ENCODE results near the gene CLEC10A. TPM values are rescaled to one million over a fixed set of nuclear protein-coding genes. Genes with fewer than 3 reads are reported as not detected.
A peak's percentile ranks its signal among the peaks of the same experiment; 100 is the strongest.
"Not testable (repeated sequence)": the region's sequence is repeated elsewhere in the genome, so short reads cannot be mapped to it uniquely, and the experiment has no call there.

The CLEC10A gene
- total RNA-seq, result not detected

GRCh38 chr17:7079581-7080455 lies at the start of gene CLEC10A:
Gene CLEC10A, minus strand, starts transcription at chr17:7080251. Its CDS starts 1,439 bp downstream, at chr17:7078812.
- DNase-seq, result no peak
- Mint-ChIP-seq H3K27ac (no peak within 1 kb of the TSS), H3K4me1 (peaks cover 34% of the 10 kb centered on the region), H3K27me3 (peaks cover 16% of the 10 kb centered on the region), H3K9me3 (no peaks in the 10 kb centered on the region), H3K4me3 (no peak within 1 kb of the TSS), H3K36me3 (ENCODE audit: low read depth) (peaks cover 2% of the 10 kb centered on the region)
- ChIA-PET POLR2A (no interaction called here), CTCF (no interaction called here)

GRCh38 chr17:7129311-7129710 lies 49.3 kb upstream of the CLEC10A start:
- POLR2A ChIA-PET, result interaction anchor here (0.6 kb wide), 1 partner anchor 19 kb away, joined by 3 read pairs; no protein-coding TSS in a partner anchor
- Mint-ChIP-seq H3K9me3 (no peaks in the 10 kb centered on the region), H3K36me3 (ENCODE audit: low read depth) (no peaks in the 10 kb centered on the region), H3K4me1 (peaks cover 19% of the 10 kb centered on the region), H3K27me3 (peaks cover 2% of the 10 kb centered on the region), H3K4me3 (no peak overlapping the region), H3K27ac (no peak overlapping the region)
- CTCF ChIA-PET, result interaction anchor here (0.6 to 1.9 kb wide), 3 partner anchors 17 to 415 kb away, joined by 3 to 9 read pairs (median 3); no protein-coding TSS in a partner anchor
- no peak for DNase-seq

- H3K27me3 Mint-ChIP-seq, result peaks cover 2% of the 10 kb centered on the region
- H3K27ac Mint-ChIP-seq, result no peak overlapping the region
- H3K4me1 Mint-ChIP-seq, result peaks cover 15% of the 10 kb centered on the region
- POLR2A ChIA-PET, result no interaction called here
- no peak overlapping the region for H3K4me3 Mint-ChIP-seq
- CTCF ChIA-PET, result no interaction called here
- DNase-seq, result no peak
- no peaks in the 10 kb centered on the region for H3K9me3 Mint-ChIP-seq
- H3K36me3 Mint-ChIP-seq (ENCODE audit: low read depth), result no peaks in the 10 kb centered on the region
Observed at GRCh38 chr17:7128160-7128559, 48.1 kb upstream of the CLEC10A start.

GRCh38 chr17:7127501-7127900 lies 47.5 kb upstream of the CLEC10A start:
- H3K36me3 Mint-ChIP-seq (ENCODE audit: low read depth); H3K4me3 Mint-ChIP-seq; H3K27ac Mint-ChIP-seq; DNase-seq; POLR2A ChIA-PET; H3K27me3 Mint-ChIP-seq; H3K9me3 Mint-ChIP-seq: not testable (repeated sequence)
- peaks cover 11% of the 10 kb centered on the region for H3K4me1 Mint-ChIP-seq
- CTCF ChIA-PET, result interaction anchor here (0.8 kb wide), 1 partner anchor 9 kb away, joined by 4 read pairs; no protein-coding TSS in a partner anchor

GRCh38 chr17:7126386-7126785 lies 46.3 kb upstream of the CLEC10A start:
- POLR2A ChIA-PET; DNase-seq; H3K9me3 Mint-ChIP-seq; H3K27ac Mint-ChIP-seq; H3K27me3 Mint-ChIP-seq; H3K4me3 Mint-ChIP-seq; H3K4me1 Mint-ChIP-seq; H3K36me3 Mint-ChIP-seq (ENCODE audit: low read depth): not testable (repeated sequence)
- CTCF ChIA-PET, result interaction anchor here (0.7 kb wide), 1 partner anchor 758 kb away, joined by 3 read pairs; no protein-coding TSS in a partner anchor

GRCh38 chr17:7124923-7125322 lies 44.9 kb upstream of the CLEC10A start:
- Mint-ChIP-seq H3K4me1 (peaks cover 5% of the 10 kb centered on the region), H3K27me3 (peaks cover 5% of the 10 kb centered on the region), H3K36me3 (ENCODE audit: low read depth) (no peaks in the 10 kb centered on the region), H3K9me3 (no peaks in the 10 kb centered on the region), H3K4me3 (no peak overlapping the region), H3K27ac (no peak overlapping the region)
- ChIA-PET CTCF (interaction anchor here (0.7 to 1.4 kb wide), 3 partner anchors 10 to 66 kb away, joined by 3 read pairs; partner anchors contain the start of gene ASGR2), POLR2A (no interaction called here)
- no peak for DNase-seq

GRCh38 chr17:7123844-7124243 lies 43.8 kb upstream of the CLEC10A start:
- DNase-seq, result no peak
- Mint-ChIP-seq H3K27me3 (peaks cover 10% of the 10 kb centered on the region), H3K4me3 (no peak overlapping the region), H3K4me1 (peaks cover 5% of the 10 kb centered on the region), H3K27ac (no peak overlapping the region), H3K9me3 (no peaks in the 10 kb centered on the region), H3K36me3 (ENCODE audit: low read depth) (no peaks in the 10 kb centered on the region)
- ChIA-PET CTCF (no interaction called here), POLR2A (no interaction called here)

GRCh38 chr17:7122381-7122780 lies 42.3 kb upstream of the CLEC10A start:
- Mint-ChIP-seq H3K4me1 (peaks cover 5% of the 10 kb centered on the region), H3K27ac (no peak overlapping the region), H3K36me3 (ENCODE audit: low read depth) (no peaks in the 10 kb centered on the region), H3K9me3 (no peaks in the 10 kb centered on the region), H3K27me3 (peaks cover 10% of the 10 kb centered on the region), H3K4me3 (no peak overlapping the region)
- no peak for DNase-seq
- CTCF ChIA-PET, result interaction anchor here (0.7 to 1.0 kb wide), 2 partner anchors 10 to 55 kb away, joined by 3 read pairs; no protein-coding TSS in a partner anchor
- POLR2A ChIA-PET, result no interaction called here

- POLR2A ChIA-PET; H3K4me1 Mint-ChIP-seq; H3K27ac Mint-ChIP-seq; CTCF ChIA-PET; H3K9me3 Mint-ChIP-seq; H3K36me3 Mint-ChIP-seq (ENCODE audit: low read depth); H3K4me3 Mint-ChIP-seq; DNase-seq: not testable (repeated sequence)
- H3K27me3 Mint-ChIP-seq, result peaks cover 10% of the 10 kb centered on the region
Observed at GRCh38 chr17:7120635-7121034, 40.6 kb upstream of the CLEC10A start.

- no peak for DNase-seq
- H3K27ac Mint-ChIP-seq, result no peak overlapping the region
- H3K27me3 Mint-ChIP-seq, result peaks cover 10% of the 10 kb centered on the region
- no peaks in the 10 kb centered on the region for H3K9me3 Mint-ChIP-seq
- peaks cover 5% of the 10 kb centered on the region for H3K4me1 Mint-ChIP-seq
- H3K4me3 Mint-ChIP-seq, result no peak overlapping the region
- ChIA-PET POLR2A (no interaction called here), CTCF (no interaction called here)
- H3K36me3 Mint-ChIP-seq (ENCODE audit: low read depth), result no peaks in the 10 kb centered on the region
Observed at GRCh38 chr17:7120123-7120522, 40.1 kb upstream of the CLEC10A start.

- ChIA-PET POLR2A (no interaction called here), CTCF (no interaction called here)
- H3K4me1 Mint-ChIP-seq, result peaks cover 5% of the 10 kb centered on the region
- DNase-seq, result no peak
- H3K36me3 Mint-ChIP-seq (ENCODE audit: low read depth), result no peaks in the 10 kb centered on the region
- H3K27ac Mint-ChIP-seq, result peak overlapping the region; percentile 36
- H3K9me3 Mint-ChIP-seq, result no peaks in the 10 kb centered on the region
- H3K27me3 Mint-ChIP-seq, result peaks cover 10% of the 10 kb centered on the region
- no peak overlapping the region for H3K4me3 Mint-ChIP-seq
Observed at GRCh38 chr17:7119314-7119713, 39.3 kb upstream of the CLEC10A start.

GRCh38 chr17:7114875-7115614 lies 35.0 kb upstream of the CLEC10A start:
- ChIA-PET CTCF (interaction anchor here (0.5 to 1.5 kb wide), 4 partner anchors 10 to 159 kb away, joined by 3 to 5 read pairs (median 4); no protein-coding TSS in a partner anchor), POLR2A (no interaction called here)
- Mint-ChIP-seq H3K27ac (no peak overlapping the region), H3K9me3 (no peaks in the 10 kb centered on the region), H3K4me1 (no peaks in the 10 kb centered on the region), H3K27me3 (peaks cover 7% of the 10 kb centered on the region), H3K36me3 (ENCODE audit: low read depth) (no peaks in the 10 kb centered on the region), H3K4me3 (no peak overlapping the region)
- no peak for DNase-seq

GRCh38 chr17:7114241-7114874 lies 34.3 kb upstream of the CLEC10A start, which contains the start of gene ASGR2:
Gene ASGR2, minus strand, starts transcription at chr17:7114822. Its CDS starts 582 bp downstream, at chr17:7114240.
- Mint-ChIP-seq H3K36me3 (ENCODE audit: low read depth) (no peaks in the 10 kb centered on the region), H3K27ac (no peak within 1 kb of the TSS), H3K4me3 (no peak within 1 kb of the TSS), H3K27me3 (no peaks in the 10 kb centered on the region), H3K9me3 (no peaks in the 10 kb centered on the region), H3K4me1 (peaks cover 6% of the 10 kb centered on the region)
- POLR2A ChIA-PET, result no interaction called here
- DNase-seq, result no peak
- CTCF ChIA-PET, result interaction anchor here (0.5 to 1.5 kb wide), 4 partner anchors 11 to 159 kb away, joined by 3 to 5 read pairs (median 4); no protein-coding TSS in a partner anchor
